K562 (cell line): ENCODE results near the gene SLC6A6. TPM values are rescaled to one million over a fixed set of nuclear protein-coding genes. Genes with fewer than 3 reads are reported as not detected.

Experiments used
- BCOR ChIP-seq: fragments of 450-650 bp; IDR thresholded peaks from 2 replicates; pipeline ENCODE4 v1.6.1; 2016
- CAMTA2 ChIP-seq: fragments of 250-450 bp; sonication (Bioruptor Pico); conservative IDR thresholded peaks from 2 replicates; pipeline ENCODE4 v1.5.1; 2022
- CBFB ChIP-seq: sonication (generic); formaldehyde crosslinking; IDR thresholded peaks from 2 replicates; pipeline ENCODE4 v1.4.0; 2020; ENCODE audit warnings: mild to moderate bottlenecking, missing genetic modification reagents
- CBX1 ChIP-seq: sonication (generic); IDR thresholded peaks from 2 replicates; pipeline ENCODE4 v1.6.1; 2016; ENCODE audit warnings: antibody characterized with exemption, low read depth, mild to moderate bottlenecking
- CUX1 ChIP-seq: fragments of 200-800 bp; sonication (Bioruptor generic); IDR thresholded peaks from 2 replicates; pipeline ENCODE4 v1.6.1; 2016; ENCODE audit warnings: missing genetic modification characterization, missing compliant biosample characterization
- ERF ChIP-seq: fragments of 450-650 bp; formaldehyde crosslinking; IDR thresholded peaks from 2 replicates; pipeline ENCODE4 v1.4.0; 2020; ENCODE audit warnings: mild to moderate bottlenecking, mixed read lengths
- IFI16 ChIP-seq: fragments of 250-450 bp; sonication (Bioruptor Pico); IDR thresholded peaks from 2 replicates; pipeline ENCODE4 v2.1.2; 2022; ENCODE audit warnings: mild to moderate bottlenecking, inconsistent platforms
- KLF16 ChIP-seq: IDR thresholded peaks from 2 replicates; pipeline ENCODE4 v1.6.1; 2016; ENCODE audit warnings: antibody characterized with exemption
- PML ChIP-seq: IDR thresholded peaks from 2 replicates; pipeline ENCODE4 v1.6.1; 2012; ENCODE audit warnings: low read length, inconsistent platforms
- POLR2A ChIP-seq: fragments of 450-650 bp; conservative IDR thresholded peaks from 2 replicates; pipeline ENCODE4 v1.6.1; 2016
- ZBED1 ChIP-seq: IDR thresholded peaks from 2 replicates; pipeline ENCODE4 v1.6.1; 2014
- ZFX ChIP-seq: sonication (generic); formaldehyde crosslinking; IDR thresholded peaks from 2 replicates; pipeline ENCODE4 v1.8.0; 2022; ENCODE audit warnings: mild to moderate bottlenecking, missing genetic modification reagents, moderate library complexity
- ZNF586 ChIP-seq: fragments of 450-650 bp; formaldehyde crosslinking; conservative IDR thresholded peaks from 2 replicates; pipeline ENCODE4 v1.4.0; 2020; ENCODE audit warnings: mild to moderate bottlenecking, moderate library complexity
- ZSCAN32 ChIP-seq: fragments of 450-650 bp; formaldehyde crosslinking; IDR thresholded peaks from 2 replicates; pipeline ENCODE4 v1.4.0; 2020; ENCODE audit warnings: mild to moderate bottlenecking, moderate library complexity
- polyA plus RNA-seq, 8 experiments: library from polyadenylated mRNA; depleted of rRNA in 4 of 8; stranded (reverse) in 5 of 8; unstranded in 3 of 8; fragments of >200 nt; fragmentation: Nextera tagmentation in 2 of 8; fragmentation: Illumina TruSeq in 1 of 8; extraction: Ambion mirVana in 2 of 8; extraction: Trizol in 1 of 8; gene quantifications; 2 replicates each; pipeline versions ENCODE4 v1.2.1 to v1.2.3, GENCODE V29; 2011 to 2014; ENCODE audit warnings: inconsistent platforms in 1 of 8, missing spikeins in 1 of 8
- total RNA-seq, 7 experiments: library from RNA; depleted of rRNA in 6 of 7; stranded (reverse); fragments of >200 nt in 6 of 7; fragmentation: Illumina TruSeq in 2 of 7; extraction: Trizol in 2 of 7; gene quantifications; 2 replicates each; pipeline versions ENCODE4 v1.2.1 to v1.2.3, GENCODE V29; 2011 to 2021; ENCODE audit warnings: low replicate concordance in 1 of 7
- TF ChIP-seq, protein P1 (sequence below): sonication (generic); formaldehyde crosslinking; IDR thresholded peaks from 2 replicates; pipeline ENCODE4 v1.8.0; 2023; ENCODE audit warnings: missing genetic modification reagents, mild to moderate bottlenecking, borderline replicate concordance
- TF ChIP-seq, protein P2 (sequence below): sonication (generic); formaldehyde crosslinking; IDR thresholded peaks from 2 replicates; pipeline ENCODE4 v1.8.0; 2022; ENCODE audit warnings: mild to moderate bottlenecking, low read depth, missing genetic modification reagents
- TF ChIP-seq, protein P3 (sequence below), 2 experiments: IDR thresholded peaks; 2 replicates each; pipeline ENCODE4 v1.6.1; 2011; ENCODE audit warnings: borderline replicate concordance in 1 of 2, control low read depth in 1 of 2, low read depth in 1 of 2, low read length in 1 of 2, mild to moderate bottlenecking in 1 of 2, mixed read lengths in 1 of 2, moderate library complexity in 1 of 2; ENCODE audit not compliant: insufficient read depth in 1 of 2, insufficient read length in 1 of 2, poor library complexity in 1 of 2, severe bottlenecking in 1 of 2; ENCODE audit errors: extremely low read depth in 1 of 2

The SLC6A6 gene
- total and polyA plus RNA-seq, 9 of the 15 experiments (the other 6 are each of a cell fraction or from before 2014, with no cell fraction given) = 12.3 to 203 (median 93.2) TPM

DNA sequence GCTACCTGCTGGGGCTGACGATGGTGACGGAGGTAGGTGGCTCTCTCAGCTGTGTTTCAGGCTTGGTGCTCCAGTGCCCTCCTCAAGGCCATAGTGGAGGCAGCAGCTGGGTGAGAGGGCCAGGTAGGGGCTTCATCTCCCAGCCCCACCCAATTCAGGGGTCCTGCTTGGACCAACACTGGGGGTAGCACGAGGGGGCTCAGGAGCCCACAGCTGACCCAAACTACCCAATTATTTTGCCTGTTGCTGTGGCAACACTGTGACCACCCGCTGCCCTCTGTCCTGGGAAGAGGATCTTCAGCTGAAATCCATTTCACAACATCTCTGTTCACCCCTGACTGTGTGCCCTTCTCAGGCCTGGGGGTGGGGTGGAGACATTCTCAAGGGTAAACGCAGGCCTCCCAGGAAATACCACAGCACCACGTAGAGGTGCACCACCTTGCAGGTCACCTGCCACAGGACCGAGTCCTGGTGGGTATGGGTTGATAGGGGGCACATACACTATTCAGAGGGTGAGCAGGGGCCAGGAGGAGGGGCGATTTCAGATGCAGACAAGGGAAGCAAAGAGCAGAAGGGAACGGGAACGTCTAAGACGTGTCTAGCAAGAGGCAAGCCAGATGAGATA lies 75.0 kb downstream of the SLC6A6 start (continued):
- TF ChIP-seq, protein P1, sequence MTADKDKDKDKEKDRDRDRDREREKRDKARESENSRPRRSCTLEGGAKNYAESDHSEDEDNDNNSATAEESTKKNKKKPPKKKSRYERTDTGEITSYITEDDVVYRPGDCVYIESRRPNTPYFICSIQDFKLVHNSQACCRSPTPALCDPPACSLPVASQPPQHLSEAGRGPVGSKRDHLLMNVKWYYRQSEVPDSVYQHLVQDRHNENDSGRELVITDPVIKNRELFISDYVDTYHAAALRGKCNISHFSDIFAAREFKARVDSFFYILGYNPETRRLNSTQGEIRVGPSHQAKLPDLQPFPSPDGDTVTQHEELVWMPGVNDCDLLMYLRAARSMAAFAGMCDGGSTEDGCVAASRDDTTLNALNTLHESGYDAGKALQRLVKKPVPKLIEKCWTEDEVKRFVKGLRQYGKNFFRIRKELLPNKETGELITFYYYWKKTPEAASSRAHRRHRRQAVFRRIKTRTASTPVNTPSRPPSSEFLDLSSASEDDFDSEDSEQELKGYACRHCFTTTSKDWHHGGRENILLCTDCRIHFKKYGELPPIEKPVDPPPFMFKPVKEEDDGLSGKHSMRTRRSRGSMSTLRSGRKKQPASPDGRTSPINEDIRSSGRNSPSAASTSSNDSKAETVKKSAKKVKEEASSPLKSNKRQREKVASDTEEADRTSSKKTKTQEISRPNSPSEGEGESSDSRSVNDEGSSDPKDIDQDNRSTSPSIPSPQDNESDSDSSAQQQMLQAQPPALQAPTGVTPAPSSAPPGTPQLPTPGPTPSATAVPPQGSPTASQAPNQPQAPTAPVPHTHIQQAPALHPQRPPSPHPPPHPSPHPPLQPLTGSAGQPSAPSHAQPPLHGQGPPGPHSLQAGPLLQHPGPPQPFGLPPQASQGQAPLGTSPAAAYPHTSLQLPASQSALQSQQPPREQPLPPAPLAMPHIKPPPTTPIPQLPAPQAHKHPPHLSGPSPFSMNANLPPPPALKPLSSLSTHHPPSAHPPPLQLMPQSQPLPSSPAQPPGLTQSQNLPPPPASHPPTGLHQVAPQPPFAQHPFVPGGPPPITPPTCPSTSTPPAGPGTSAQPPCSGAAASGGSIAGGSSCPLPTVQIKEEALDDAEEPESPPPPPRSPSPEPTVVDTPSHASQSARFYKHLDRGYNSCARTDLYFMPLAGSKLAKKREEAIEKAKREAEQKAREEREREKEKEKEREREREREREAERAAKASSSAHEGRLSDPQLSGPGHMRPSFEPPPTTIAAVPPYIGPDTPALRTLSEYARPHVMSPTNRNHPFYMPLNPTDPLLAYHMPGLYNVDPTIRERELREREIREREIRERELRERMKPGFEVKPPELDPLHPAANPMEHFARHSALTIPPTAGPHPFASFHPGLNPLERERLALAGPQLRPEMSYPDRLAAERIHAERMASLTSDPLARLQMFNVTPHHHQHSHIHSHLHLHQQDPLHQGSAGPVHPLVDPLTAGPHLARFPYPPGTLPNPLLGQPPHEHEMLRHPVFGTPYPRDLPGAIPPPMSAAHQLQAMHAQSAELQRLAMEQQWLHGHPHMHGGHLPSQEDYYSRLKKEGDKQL (CRISPR knock-in tag) = no peak
- TF ChIP-seq CUX1 (CRISPR knock-in tag) (no peak), BCOR (no peak), CBFB (no peak), CBX1 (no peak), PML (no peak), POLR2A (0 out of 2 replicates have a peak, but pooled peaks have one; percentile 28), KLF16 (no peak), ERF (CRISPR knock-in tag) (no peak), ZNF586 (CRISPR knock-in tag) (no peak), IFI16 (CRISPR knock-in tag) (no peak), ZFX (CRISPR knock-in tag) (no peak), CAMTA2 (no peak), ZSCAN32 (no peak), ZBED1 (no peak)
- TF ChIP-seq, protein P2, sequence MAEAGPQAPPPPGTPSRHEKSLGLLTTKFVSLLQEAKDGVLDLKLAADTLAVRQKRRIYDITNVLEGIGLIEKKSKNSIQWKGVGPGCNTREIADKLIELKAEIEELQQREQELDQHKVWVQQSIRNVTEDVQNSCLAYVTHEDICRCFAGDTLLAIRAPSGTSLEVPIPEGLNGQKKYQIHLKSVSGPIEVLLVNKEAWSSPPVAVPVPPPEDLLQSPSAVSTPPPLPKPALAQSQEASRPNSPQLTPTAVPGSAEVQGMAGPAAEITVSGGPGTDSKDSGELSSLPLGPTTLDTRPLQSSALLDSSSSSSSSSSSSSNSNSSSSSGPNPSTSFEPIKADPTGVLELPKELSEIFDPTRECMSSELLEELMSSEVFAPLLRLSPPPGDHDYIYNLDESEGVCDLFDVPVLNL (CRISPR knock-in tag) = no peak
- TF ChIP-seq, protein P3, sequence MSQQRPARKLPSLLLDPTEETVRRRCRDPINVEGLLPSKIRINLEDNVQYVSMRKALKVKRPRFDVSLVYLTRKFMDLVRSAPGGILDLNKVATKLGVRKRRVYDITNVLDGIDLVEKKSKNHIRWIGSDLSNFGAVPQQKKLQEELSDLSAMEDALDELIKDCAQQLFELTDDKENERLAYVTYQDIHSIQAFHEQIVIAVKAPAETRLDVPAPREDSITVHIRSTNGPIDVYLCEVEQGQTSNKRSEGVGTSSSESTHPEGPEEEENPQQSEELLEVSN (IDR thresholded peaks at IDR 0.05; ENCODE audit: borderline replicate concordance in 1 of 2, extremely low read depth in 1 of 2, insufficient read depth in 1 of 2, insufficient read length in 1 of 2, low read depth in 1 of 2, low read length in 1 of 2, poor library complexity in 1 of 2, severe bottlenecking in 1 of 2) = no peak
